ENCODE measurements around the gene ASB6. TPM values are rescaled to one million over a fixed set of nuclear protein-coding genes. Genes with fewer than 3 reads are reported as not detected.

Gene ASB6
- total RNA-seq, 4 donors from 2014 or later = 14.5 to 35.4 (median 16.3) TPM

- TF ChIP-seq CTCF (IDR thresholded peaks at IDR 0.05) = no peak
- ATAC-seq (ENCODE audit: low FRiP score) = no peak
- no peak for DNase-seq (ENCODE audit: low spot score)
Measured at GRCh38 chr9:129646654-129647053, 4.7 kb upstream of the ASB6 start.

- DNase-seq (ENCODE audit: low spot score) (no peak), ATAC-seq (ENCODE audit: low FRiP score) (no peak)
- no peak for TF ChIP-seq CTCF (IDR thresholded peaks at IDR 0.05)
Measured at GRCh38 chr9:129646252-129646651, 4.3 kb upstream of the ASB6 start.

DNA sequence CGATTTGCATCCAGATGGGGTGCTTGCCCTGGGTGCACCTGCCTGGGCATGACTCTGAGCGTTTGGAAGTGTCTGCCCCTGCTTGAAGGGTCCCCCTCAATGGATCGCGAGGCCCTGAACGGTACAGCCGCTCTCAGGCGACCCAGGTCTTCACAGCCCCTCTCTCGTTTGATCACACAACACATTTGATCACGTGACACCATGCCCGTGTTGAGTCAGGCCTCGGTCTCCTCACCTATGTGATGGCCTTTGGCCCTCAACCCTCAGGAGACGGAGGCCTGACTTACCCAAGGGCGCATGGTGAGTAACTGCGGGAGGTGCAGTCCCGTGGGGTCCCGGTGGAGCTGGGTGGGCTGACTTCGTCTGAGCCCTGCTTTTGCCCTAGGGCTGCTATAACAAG is 3.0 kb upstream of the ASB6 start:
- DNase-seq (ENCODE audit: low spot score) (no peak), ATAC-seq (ENCODE audit: low FRiP score) (no peak)
- TF ChIP-seq CTCF (IDR thresholded peaks at IDR 0.05) = no peak

DNA sequence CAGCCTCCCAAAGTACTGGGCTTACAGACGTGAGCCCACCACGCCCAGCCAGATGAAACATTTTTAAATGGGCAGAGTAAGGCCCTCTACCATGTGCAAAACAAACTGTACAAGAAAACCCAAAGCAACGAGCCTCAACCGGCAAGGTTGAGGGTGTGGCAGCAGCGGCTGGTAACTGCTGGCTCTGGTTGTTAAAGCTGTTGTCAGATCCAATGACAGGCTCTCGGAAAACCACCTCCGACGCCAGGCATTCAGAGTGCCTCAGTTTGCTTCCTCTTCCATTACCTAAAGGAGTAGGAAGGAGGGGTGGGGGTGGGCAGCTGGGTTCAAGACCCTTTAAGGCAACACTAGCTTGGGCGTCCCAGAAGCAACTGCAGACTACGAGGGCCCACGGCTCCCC is 2.4 kb upstream of the ASB6 start:
- no peak for TF ChIP-seq CTCF (IDR thresholded peaks at IDR 0.05)
- DNase-seq (ENCODE audit: low spot score) (no peak), ATAC-seq (ENCODE audit: low FRiP score) (no peak)

GRCh38 chr9:129643706-129644105 is 1.8 kb upstream of the ASB6 start:
- ATAC-seq (ENCODE audit: low FRiP score) = no peak
- no peak for DNase-seq (ENCODE audit: low spot score)
- no peak for TF ChIP-seq CTCF (IDR thresholded peaks at IDR 0.05)

DNA sequence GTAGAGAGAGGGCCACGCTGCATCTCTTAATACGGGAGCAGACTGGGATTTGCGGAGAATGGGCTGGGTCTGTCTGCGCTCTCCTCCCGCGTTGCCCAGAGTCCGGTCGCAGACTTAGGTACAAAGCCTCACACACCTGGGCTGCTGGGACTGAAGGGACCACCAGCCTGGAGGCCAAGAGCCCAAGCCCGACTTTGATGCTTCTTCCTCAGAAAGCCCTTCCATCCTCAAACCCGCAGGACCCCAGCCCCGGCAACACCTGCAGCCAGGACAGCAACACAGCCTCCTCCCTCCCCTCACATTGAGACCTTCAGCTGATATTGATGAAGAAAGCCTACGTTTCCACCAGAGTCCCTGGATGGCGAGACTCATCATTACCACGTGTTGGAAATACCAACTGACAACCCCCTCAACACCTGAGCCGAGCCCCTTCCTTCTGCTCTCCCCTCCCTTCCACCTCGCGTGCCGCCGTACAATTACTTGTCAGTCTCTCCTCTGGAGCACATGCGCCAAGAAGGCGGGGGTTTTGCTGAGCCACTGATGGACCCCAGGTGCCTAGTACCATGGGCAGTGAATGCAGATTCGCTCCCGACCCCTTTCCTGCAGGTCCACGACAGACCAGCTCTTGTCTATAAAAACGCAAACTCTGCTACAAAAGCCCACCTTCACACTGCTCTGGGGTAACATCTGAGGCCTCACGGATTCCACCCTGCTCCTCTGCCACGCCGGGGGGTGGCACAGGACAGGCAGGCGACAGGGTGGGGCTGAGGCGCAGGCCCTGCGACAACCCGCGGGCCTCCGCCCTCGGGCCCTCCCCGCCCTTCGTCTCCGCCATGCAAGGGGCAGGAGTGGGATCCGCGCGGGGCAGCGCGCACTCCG is 841 bp downstream of the ASB6 start:
- ATAC-seq (ENCODE audit: low FRiP score) (no peak), DNase-seq (ENCODE audit: low spot score) (no peak)
- no peak for TF ChIP-seq CTCF (IDR thresholded peaks at IDR 0.05)
